H1 (cell line): ENCODE results near the gene SH3PXD2A. TPM values are rescaled to one million over a fixed set of nuclear protein-coding genes. Genes with fewer than 3 reads are reported as not detected.

Experiments
- CTCF ChIA-PET: fragments of 300-600 bp; sonication (Branson Sonifier 250); formaldehyde crosslinking; loops from one replicate; lab custom pipeline; 2021; ENCODE audit not compliant: partially characterized antibody; lab: Charles Lee
- POLR2A ChIA-PET: fragments of 300-600 bp; sonication (Branson Sonifier 250); formaldehyde crosslinking; loops from one replicate; lab custom pipeline; 2021; ENCODE audit warnings: inconsistent platforms; ENCODE audit not compliant: partially characterized antibody; lab: Charles Lee
- DNase-seq, 2 experiments: peaks; one replicate each; pipeline versions ENCODE4 v3.0.0 to v3.0.0-alpha.2; 2010 to 2022; ENCODE audit warnings: low spot score in 2 of 2, low read depth in 1 of 2, mixed read lengths in 1 of 2
- FAIRE-seq: peaks from 2 replicates; lab custom pipeline; 2011; peaks lifted over from hg19 to GRCh38; lab: Jason Lieb, UNC
- H2AFZ ChIP-seq: 2 replicates; pipeline ENCODE4 v1.8.1; 2012; ENCODE audit warnings: low read length, inconsistent platforms
- H2AK5ac ChIP-seq: 2 replicates; pipeline ENCODE4 v1.6.1; 2013; ENCODE audit warnings: low read depth, low read length
- H2BK120ac ChIP-seq: replicated peaks from 2 replicates; pipeline ENCODE3; 2013; ENCODE audit warnings: low read depth, low read length, inconsistent platforms
- H2BK12ac ChIP-seq: 2 replicates; pipeline ENCODE4 v1.6.1; 2013; ENCODE audit warnings: low read depth, low read length
- H2BK15ac ChIP-seq: 2 replicates; pipeline ENCODE4 v1.6.1; 2013; ENCODE audit warnings: low read length
- H2BK20ac ChIP-seq: 2 replicates; pipeline ENCODE4 v1.6.1; 2013; ENCODE audit warnings: low read length
- H2BK5ac ChIP-seq: 2 replicates; pipeline ENCODE4 v1.6.1; 2013; ENCODE audit warnings: low read depth, low read length
- H3K14ac ChIP-seq: 2 replicates; pipeline ENCODE4 v1.6.1; 2013; ENCODE audit warnings: inconsistent platforms; ENCODE audit not compliant: insufficient read length
- H3K18ac ChIP-seq: 2 replicates; pipeline ENCODE4 v1.6.1; 2013; ENCODE audit warnings: low read length; ENCODE audit errors: extremely low read depth
- H3K23ac ChIP-seq: 2 replicates; pipeline ENCODE4 v1.6.1; 2013; ENCODE audit warnings: inconsistent platforms; ENCODE audit not compliant: insufficient read length
- H3K23me2 ChIP-seq: 2 replicates; pipeline ENCODE4 v1.6.1; 2013; ENCODE audit warnings: low read depth, low read length
- H3K27ac ChIP-seq: 2 replicates; pipeline ENCODE4 v1.6.1; 2011; ENCODE audit warnings: low read depth, low read length, inconsistent platforms
- H3K27me3 ChIP-seq, 4 experiments: replicated peaks in 1 of 4; 1 replicate in 1 of 4; 2 replicates in 3 of 4; pipeline versions ENCODE4 v1.6.1 to v1.8.1; 2011 to 2013; ENCODE audit warnings: low read length in 3 of 4, mild to moderate bottlenecking in 3 of 4, inconsistent platforms in 2 of 4, mixed read lengths in 2 of 4, moderate library complexity in 1 of 4; ENCODE audit not compliant: control insufficient read depth in 3 of 4, insufficient read depth in 3 of 4; ENCODE audit errors: extremely low read depth in 1 of 4
- H3K36me3 ChIP-seq, 4 experiments: 2 replicates each; pipeline versions ENCODE4 v1.6.1 to v1.8.1; 2011 to 2013; ENCODE audit warnings: mild to moderate bottlenecking in 4 of 4, low read length in 3 of 4, moderate library complexity in 2 of 4, control low read depth in 1 of 4, inconsistent platforms in 1 of 4; ENCODE audit not compliant: insufficient read depth in 4 of 4, control insufficient read depth in 2 of 4
- H3K4ac ChIP-seq: replicated peaks from 2 replicates; pipeline ENCODE3; 2013; ENCODE audit warnings: low read length, low read depth, mixed read lengths, inconsistent platforms; ENCODE audit not compliant: insufficient read length
- H3K4me1 ChIP-seq, 4 experiments: replicated peaks in 1 of 4; 1 replicate in 1 of 4; 2 replicates in 3 of 4; pipeline versions ENCODE4 v1.6.1 to v1.8.1; 2011 to 2013; ENCODE audit warnings: low read length in 3 of 4, inconsistent platforms in 2 of 4, mixed read lengths in 1 of 4; ENCODE audit not compliant: insufficient read depth in 4 of 4, control insufficient read depth in 3 of 4
- H3K4me2 ChIP-seq, 2 experiments: 2 replicates each; pipeline versions ENCODE4 v1.6.1 to v1.8.1; 2011 to 2013; ENCODE audit warnings: low read depth in 2 of 2, low read length in 2 of 2, control low read depth in 1 of 2, inconsistent platforms in 1 of 2, mild to moderate bottlenecking in 1 of 2; ENCODE audit not compliant: insufficient read depth in 1 of 2
- H3K4me3 ChIP-seq, 4 experiments: fragments of 200-600, 300-600 bp in 1 of 4; sonication (generic), shearing (Covaris generic), sonication (Bioruptor Twin) in 1 of 4; 2 replicates each; pipeline versions ENCODE4 v1.5.1 to v1.8.1; 2011 to 2016; ENCODE audit warnings: low read length in 4 of 4, low read depth in 3 of 4, control low read depth in 2 of 4, inconsistent platforms in 2 of 4, mild to moderate bottlenecking in 2 of 4, mixed read lengths in 1 of 4, moderate library complexity in 1 of 4; ENCODE audit not compliant: insufficient read depth in 2 of 4; ENCODE audit errors: extremely low read depth in 1 of 4
- H3K56ac ChIP-seq: replicated peaks from 2 replicates; pipeline ENCODE3; 2013; ENCODE audit warnings: low read depth, mild to moderate bottlenecking, mixed read lengths, low read length, inconsistent platforms; ENCODE audit not compliant: insufficient read length
- H3K79me1 ChIP-seq: 2 replicates; pipeline ENCODE4 v1.6.1; 2013; ENCODE audit warnings: low read depth, low read length, control low read depth
- H3K79me2 ChIP-seq, 2 experiments: 2 replicates each; pipeline versions ENCODE4 v1.6.1 to v1.8.1; 2012 to 2013; ENCODE audit warnings: low read length in 2 of 2, mild to moderate bottlenecking in 2 of 2, inconsistent platforms in 1 of 2; ENCODE audit not compliant: insufficient read depth in 2 of 2, control insufficient read depth in 1 of 2
- H3K9ac ChIP-seq, 4 experiments: replicated peaks in 1 of 4; 1 replicate in 1 of 4; 2 replicates in 3 of 4; pipeline versions ENCODE4 v1.6.1 to v1.8.1; 2011 to 2013; ENCODE audit warnings: low read depth in 3 of 4, low read length in 3 of 4, control low read depth in 2 of 4, mild to moderate bottlenecking in 2 of 4, moderate library complexity in 2 of 4, inconsistent platforms in 1 of 4; ENCODE audit errors: extremely low read depth in 1 of 4
- H3K9me3 ChIP-seq, 2 experiments: 2 replicates each; pipeline versions ENCODE4 v1.6.1 to v1.8.1; 2012 to 2013; ENCODE audit warnings: mild to moderate bottlenecking in 2 of 2, moderate library complexity in 2 of 2, control low read depth in 1 of 2, inconsistent platforms in 1 of 2, low read depth in 1 of 2, low read length in 1 of 2, mixed read lengths in 1 of 2; ENCODE audit not compliant: insufficient read depth in 2 of 2
- H4K20me1 ChIP-seq, 2 experiments: replicated peaks in 1 of 2; 2 replicates each; pipeline versions ENCODE3 to v1.8.1; 2011 to 2013; ENCODE audit warnings: inconsistent platforms in 2 of 2, low read length in 2 of 2, mild to moderate bottlenecking in 1 of 2; ENCODE audit not compliant: insufficient read depth in 2 of 2, control insufficient read depth in 1 of 2
- H4K5ac ChIP-seq: 2 replicates; pipeline ENCODE4 v1.6.1; 2013; ENCODE audit warnings: low read length, low read depth, mixed read lengths, inconsistent platforms; ENCODE audit not compliant: insufficient read length
- H4K8ac ChIP-seq: 2 replicates; pipeline ENCODE4 v1.8.0; 2013; ENCODE audit warnings: mild to moderate bottlenecking, moderate library complexity, low read length, inconsistent platforms; ENCODE audit not compliant: insufficient read depth; ENCODE audit errors: extremely low read depth
- H4K91ac ChIP-seq: replicated peaks from 2 replicates; pipeline ENCODE3; 2013; ENCODE audit warnings: low read length, mixed read lengths, inconsistent platforms; ENCODE audit not compliant: insufficient read length
- E2F6 ChIP-seq: IDR thresholded peaks from 2 replicates; pipeline ENCODE4 v1.6.1; 2012; ENCODE audit warnings: inconsistent platforms
- WGBS, 2 experiments: shearing (Covaris generic) in 1 of 2; methylation state at CpG; one replicate each; pipeline versions ENCODE4 v1.1.6 to v1.1.7; 2013 to 2015; ENCODE audit warnings: low lambda C conversion rate in 2 of 2, mixed read lengths in 2 of 2, inconsistent platforms in 1 of 2, low coverage in 1 of 2, missing lambda C conversion rate in 1 of 2; ENCODE audit not compliant: insufficient replicate concordance in 2 of 2, insufficient coverage in 1 of 2, insufficient read length in 1 of 2; ENCODE audit errors: extremely low coverage in 1 of 2, missing lambda C conversion rate in 1 of 2; 5-methylcytosine and 5-hydroxymethylcytosine counted together
- polyA plus RNA-seq, 7 experiments: library from polyadenylated mRNA; depleted of rRNA in 3 of 7; stranded (reverse) in 5 of 7; unstranded in 2 of 7; fragments of >200 nt in 5 of 7; fragments of 200-250 nt in 2 of 7; gene quantifications; 1 replicate in 5 of 7; 2 replicates in 1 of 7; 4 replicates in 1 of 7; pipeline versions ENCODE4 v1.2.1 to v1.2.3, GENCODE V29; 2011 to 2013; ENCODE audit warnings: missing spikeins in 2 of 7, mixed read lengths in 2 of 7
- total RNA-seq: library from RNA; stranded (reverse); fragmentation: NEBNext Ultra II Directional; extraction: Animal tissue kit (Norgen Biotek cat#: 25700); gene quantifications from 2 replicates; pipeline ENCODE4 v1.2.1, GENCODE V29; 2021

SH3PXD2A gene
- total and polyA plus RNA-seq, 2 of the 8 experiments (the other 6 are each of a cell fraction or from before 2014, with no cell fraction given): 5.4 to 16.3 TPM

GRCh38 chr10:103889121-103889720 is 33.8 kb upstream of the SH3PXD2A start:
- POLR2A ChIA-PET: interaction anchor here (0.6 kb wide), 1 partner anchor 19 kb away, joined by 3 read pairs; no protein-coding TSS in a partner anchor
- no peak for DNase-seq
- TF ChIP-seq E2F6: no peak

More at GRCh38 chr10:103889121-103889720, 33.8 kb upstream of the SH3PXD2A start:
- H2AK5ac ChIP-seq: no peak overlapping the region
- H3K23me2 ChIP-seq: no peaks in the 10 kb centered on the region
- H2BK12ac ChIP-seq: no peak overlapping the region
- H3K14ac ChIP-seq: no peak overlapping the region
- H3K4ac ChIP-seq: no peak overlapping the region
- no peak overlapping the region for H3K9ac ChIP-seq
- no peak overlapping the region for H4K91ac ChIP-seq
- peaks cover 0 to 2% (median 0%) of the 10 kb centered on the region in 4 experiments; a peak in 1 of 7 replicates for H3K4me1 ChIP-seq
- H3K56ac ChIP-seq: no peak overlapping the region
- no peaks in the 10 kb centered on the region for H3K79me1 ChIP-seq
- H3K9me3 ChIP-seq: no peaks in the 10 kb centered on the region
- H4K8ac ChIP-seq: no peak overlapping the region
- H3K18ac ChIP-seq: no peak overlapping the region
- peaks cover 0 to 2% of the 10 kb centered on the region in 2 experiments for H4K20me1 ChIP-seq
- peaks cover 0 to 2% (median 0%) of the 10 kb centered on the region in 4 experiments; a peak in 1 of 8 replicates for H3K36me3 ChIP-seq
- no peak overlapping the region for H2BK20ac ChIP-seq
- H2BK120ac ChIP-seq: no peak overlapping the region
- CTCF ChIA-PET: interaction anchor here (0.6 to 7.1 kb wide), 20 partner anchors 11 to 461 kb away, joined by 3 to 48 read pairs (median 5); partner anchors contain the start of gene SH3PXD2A
- FAIRE-seq: no peak
- H3K23ac ChIP-seq: no peak overlapping the region
- 77% methylated on average over 2 of the region's 2 CpGs; no CpG with 5 or more reads in 1 of the 2 experiments for WGBS, 2 experiments
- H3K79me2 ChIP-seq: no peaks in the 10 kb centered on the region
- H2AFZ ChIP-seq: no peak overlapping the region
- no peak overlapping the region for H3K27ac ChIP-seq
- H3K4me2 ChIP-seq: no peak overlapping the region
- no peak overlapping the region for H2BK5ac ChIP-seq
- no peaks in the 10 kb centered on the region for H3K27me3 ChIP-seq
- no peak overlapping the region for H2BK15ac ChIP-seq
- no peak overlapping the region for H4K5ac ChIP-seq
- H3K4me3 ChIP-seq: no peak overlapping the region
